Melanocyte of skin (primary cell): ENCODE results near the gene PGC. TPM values are rescaled to one million over a fixed set of nuclear protein-coding genes. Genes with fewer than 3 reads are reported as not detected.

ENCODE experiments used
- small RNA-seq, 2 donors: library from RNA; depleted of rRNA; stranded (forward); fragments of <200 nt; gene quantifications; one replicate each; pipeline ENCODE3, GENCODE V24; 2012
- total RNA-seq, 2 donors: library from RNA; depleted of rRNA; stranded (reverse); fragments of >200 nt; gene quantifications; 2 replicates each; pipeline ENCODE4 v1.2.3, GENCODE V29; 2012

Gene PGC
- total RNA-seq: not detected

GRCh38 chr6:41747256-41748101, at the start of gene PGC:
Gene PGC, minus strand, starts transcription at chr6:41747397. Its CDS starts 63 bp downstream, at chr6:41747334.

DNA sequence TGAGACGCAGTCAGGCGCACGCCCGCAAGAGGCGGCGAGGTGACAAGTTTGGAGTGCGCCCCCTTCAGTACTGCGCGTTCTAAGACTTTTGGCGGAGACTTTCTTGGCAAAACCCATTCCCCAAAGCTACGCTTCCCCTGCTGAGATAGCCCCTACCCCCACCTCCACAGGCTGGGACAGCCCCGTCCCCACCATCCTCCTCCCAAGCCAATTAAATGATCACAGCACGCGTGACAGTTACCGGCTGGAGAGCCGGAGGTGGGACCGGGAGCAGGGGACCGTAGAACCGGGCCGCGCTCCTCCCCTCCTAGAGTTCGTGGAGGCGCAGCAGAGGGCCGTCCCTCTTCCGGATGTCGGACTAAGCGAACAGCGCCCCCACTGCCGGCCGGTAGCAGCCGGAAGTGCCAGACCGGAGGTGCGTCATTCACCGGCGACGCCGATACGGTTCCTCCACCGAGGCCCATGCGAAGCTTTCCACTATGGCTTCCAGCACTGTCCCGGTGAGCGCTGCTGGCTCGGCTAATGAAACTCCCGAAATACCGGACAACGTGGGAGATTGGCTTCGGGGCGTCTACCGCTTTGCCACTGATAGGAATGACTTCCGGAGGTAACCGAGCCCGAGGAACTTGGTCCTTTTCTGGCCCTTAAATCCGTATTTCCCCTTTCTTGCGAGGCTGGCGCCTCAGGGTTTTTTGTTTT, 40.2 kb upstream of the PGC start, which contains the start of gene TOMM6:
Gene TOMM6, plus strand, starts transcription at position 476 of the 699 bp plus-strand sequence. Its CDS starts 4 bp downstream, at position 480.

GRCh38 chr6:41780551-41781365, 33.6 kb upstream of the PGC start, which contains the start of gene PRICKLE4:
Gene PRICKLE4, plus strand, starts transcription at chr6:41780782. Its CDS starts 2,692 bp downstream, at chr6:41783474.

GRCh38 chr6:41779788-41780550, 32.8 kb upstream of the PGC start, which contains the start of gene FRS3:
Gene FRS3, minus strand, starts transcription at chr6:41779900. Its CDS starts 2,913 bp downstream, at chr6:41776987.

GRCh38 chr6:41735427-41736185, 11.6 kb downstream of the PGC start, which contains the start of gene TFEB:
Gene TFEB, minus strand, starts transcription at chr6:41735608. Its CDS starts 44,395 bp downstream, at chr6:41691213.

Small RNA genes lying within 50 kb of the gene (small RNA-seq; reads per million reads assigned to genes)
- gene AL365205.2 (0 reads per million in 2 donors), gene AL365205.3 (0 reads per million in 2 donors)

Other genes starting within 250 kb of the PGC start
- gene FOXP4, start 201.0 kb downstream of the PGC start, total RNA-seq: 1 to 10 TPM; 2.8 to 3.7 TPM
- under 1 TPM in 1 of 2 donors, not detected in 1; 0.67 TPM for gene MDFI, start 108.9 kb downstream of the PGC start, total RNA-seq
- 1 to 10 TPM; 1.7 to 2.8 TPM for gene TFEB, start 11.8 kb downstream of the PGC start, total RNA-seq
- 1 to 10 TPM in 1 of 2 donors, under 1 TPM in 1; 1.00 to 1.7 TPM for gene FRS3, start 32.5 kb upstream of the PGC start, total RNA-seq
- under 1 TPM in 1 of 2 donors, not detected in 1; 0.34 TPM for gene PRICKLE4, start 33.4 kb upstream of the PGC start, total RNA-seq
- 10 to 100 TPM; 72.6 to 97.6 TPM for gene TOMM6, start 40.3 kb upstream of the PGC start, total RNA-seq
- gene USP49, start 148.0 kb upstream of the PGC start, total RNA-seq: 1 to 10 TPM; 2.7 to 2.8 TPM
- gene MED20, start 173.7 kb upstream of the PGC start, total RNA-seq: 10 to 100 TPM; 17.2 to 29.0 TPM
- 10 to 100 TPM; 18.2 to 39.3 TPM for gene BYSL, start 174.1 kb upstream of the PGC start, total RNA-seq
- gene CCND3, start 194.4 kb upstream of the PGC start, total RNA-seq: 10 to 100 TPM; 63.0 to 92.6 TPM